Astrocyte (in vitro differentiated cells and primary cell): ENCODE measurements around the gene ANO3.

Experiments
- CTCF ChIP-seq: IDR thresholded peaks from 2 replicates; pipeline ENCODE4 v1.5.1; 2011; ENCODE audit warnings: low read depth, mild to moderate bottlenecking, inconsistent platforms, low read length, moderate library complexity; ENCODE audit not compliant: insufficient read depth
- EZH2 ChIP-seq: IDR thresholded peaks from 2 replicates; pipeline ENCODE4 v1.6.1; 2012; ENCODE audit warnings: mild to moderate bottlenecking, low read length, inconsistent platforms; ENCODE audit not compliant: insufficient read depth

- no peak for TF ChIP-seq CTCF
- no peak for TF ChIP-seq EZH2
Measured at GRCh38 chr11:26550022-26550421, 218.1 kb downstream of the ANO3 start.
